Ecto neural progenitor cell (in vitro differentiated cells): ENCODE data around the gene XCL2.

Experiments used
- DNase-seq: peaks from one replicate; pipeline ENCODE4 v3.0.0-alpha.2; 2018; ENCODE audit warnings: low spot score

Gene XCL2

DNA sequence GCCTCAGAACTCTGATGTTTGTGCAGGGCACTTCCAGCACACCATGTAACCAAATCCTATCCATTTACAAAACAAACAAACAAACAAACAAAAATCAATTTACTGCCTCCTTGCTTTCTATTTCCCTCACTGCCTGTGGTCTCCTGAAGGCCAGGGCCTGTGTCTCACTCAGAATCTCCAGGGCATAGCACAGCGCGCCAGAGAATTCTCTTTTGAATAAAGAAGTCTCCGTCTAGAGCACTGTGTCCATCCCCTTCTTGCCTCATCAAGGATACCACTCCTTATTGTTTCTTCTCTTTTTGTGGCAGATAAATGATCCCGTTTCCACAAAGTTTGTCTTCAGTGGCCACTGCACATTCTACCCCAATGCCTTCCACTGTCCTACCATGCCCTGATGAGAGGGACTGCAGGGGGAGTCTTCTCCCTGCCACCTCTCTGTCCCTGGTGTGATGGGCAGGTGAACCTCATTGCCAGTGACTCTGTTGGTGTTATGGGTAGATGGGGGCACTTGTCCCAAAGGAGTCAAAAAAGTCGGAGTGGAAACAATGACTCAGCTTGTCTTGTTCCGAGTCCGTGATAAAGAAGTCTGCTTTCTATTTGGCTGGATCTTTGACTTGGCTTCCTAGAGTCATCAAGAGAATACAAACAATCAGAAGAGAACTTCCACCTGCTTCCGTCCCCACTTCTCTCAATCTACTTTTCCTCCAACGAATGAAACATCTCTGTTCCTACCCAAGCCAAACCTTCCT lies 30.0 kb downstream of the XCL2 start:
- no peak for DNase-seq

DNA sequence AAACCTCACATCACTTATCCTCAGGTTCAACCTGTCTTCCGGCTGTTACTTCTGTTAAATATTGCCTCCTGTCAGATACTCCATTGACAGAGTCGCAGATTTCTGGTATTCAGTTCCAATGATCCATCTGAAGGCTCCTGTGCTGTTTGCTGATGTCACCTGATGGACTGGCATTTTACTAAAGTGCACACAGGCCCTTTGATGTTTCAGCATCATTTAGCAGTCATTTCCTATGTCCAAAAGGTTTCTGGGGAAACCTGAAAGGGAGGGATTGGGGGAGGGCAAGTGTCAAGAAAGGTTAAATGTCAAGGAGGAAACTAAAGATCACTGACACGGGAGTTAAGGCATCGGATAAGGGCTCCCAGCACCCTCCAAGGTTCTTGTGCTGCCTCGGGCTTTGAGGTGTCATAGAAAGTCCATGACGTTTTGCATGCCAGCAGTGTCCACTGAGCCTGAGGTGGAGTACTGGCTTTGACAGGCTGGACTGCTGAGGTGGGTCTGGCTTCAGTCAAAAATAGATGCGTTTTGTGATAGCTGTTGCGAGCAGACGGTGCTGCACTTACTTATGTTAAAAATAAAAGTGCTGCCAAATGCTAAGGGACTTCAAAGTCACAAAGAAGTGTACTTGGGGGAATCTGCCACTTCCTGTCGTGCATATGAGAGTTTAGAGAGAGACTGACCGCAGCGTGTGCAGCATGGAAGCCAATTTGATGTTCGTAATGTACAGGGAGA lies 30.8 kb downstream of the XCL2 start:
- DNase-seq, result no peak

DNA sequence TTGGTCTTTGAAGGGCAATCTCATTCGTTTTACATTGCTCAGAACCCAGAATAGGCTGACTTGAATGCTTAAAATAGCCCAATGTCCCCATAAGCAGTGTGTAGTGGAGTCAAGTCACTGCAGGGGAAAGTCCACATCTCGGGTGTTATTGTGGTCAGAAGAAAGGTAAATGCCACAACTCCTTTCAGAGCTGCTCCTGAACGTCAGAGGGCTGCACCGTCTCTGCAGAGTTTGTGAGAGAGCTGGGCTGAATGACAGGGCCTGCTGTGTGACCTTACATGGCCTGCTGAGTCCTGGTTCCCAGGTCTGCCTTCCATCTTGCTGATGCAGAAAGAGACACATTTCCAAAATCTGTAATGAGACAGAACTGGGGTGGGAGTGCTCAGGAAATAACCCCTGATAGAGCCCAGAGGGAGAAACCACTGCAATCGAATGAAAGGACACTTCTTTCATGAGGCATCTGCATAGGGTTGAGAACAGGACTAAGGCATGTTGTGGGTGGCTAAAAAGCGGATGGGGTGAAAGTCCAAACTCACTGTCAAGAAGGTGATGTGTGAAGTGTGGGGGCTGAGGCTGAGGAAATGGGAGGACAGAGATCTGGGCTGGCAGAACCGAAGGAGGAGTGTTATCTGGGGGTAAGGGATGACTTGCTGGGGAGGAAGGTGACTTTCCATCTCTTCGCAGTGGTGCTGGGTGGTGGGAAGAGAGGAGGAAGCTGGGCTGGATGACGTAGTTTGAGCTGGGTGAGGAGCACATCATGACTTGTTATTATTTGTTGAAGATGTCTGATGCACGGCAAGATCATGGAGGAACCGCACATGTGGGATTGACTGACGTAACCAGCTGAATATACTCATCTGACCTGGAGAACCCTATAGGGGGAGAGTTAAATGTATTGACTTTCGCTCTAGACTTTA lies 33.7 kb downstream of the XCL2 start:
- DNase-seq, result no peak

GRCh38 chr1:168509210-168509609 lies 34.6 kb downstream of the XCL2 start:
- no peak for DNase-seq

DNA sequence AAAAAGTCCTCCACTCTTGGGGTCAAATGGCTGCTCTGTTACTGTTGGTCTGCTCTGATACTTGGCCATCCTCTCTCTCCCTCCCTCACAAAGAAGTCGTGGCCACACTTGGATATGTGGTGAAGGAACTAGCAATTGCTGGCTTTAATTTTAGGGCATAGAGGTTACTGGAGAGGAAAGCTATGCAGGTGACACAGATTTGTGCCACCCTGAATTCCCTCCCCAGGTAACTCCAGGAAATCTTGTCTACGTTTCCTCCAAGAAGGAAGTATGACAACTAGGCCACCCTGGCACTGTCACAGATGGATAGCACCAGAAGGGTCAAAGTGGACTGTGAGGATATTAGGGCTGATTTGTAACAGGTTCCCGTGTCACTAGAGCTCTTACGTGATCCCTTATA lies 36.0 kb downstream of the XCL2 start:
- DNase-seq, result no peak

- no peak for DNase-seq
Measured at GRCh38 chr1:168507231-168507630, 36.6 kb downstream of the XCL2 start.

- DNase-seq, result no peak
Measured at GRCh38 chr1:168506204-168506819, 37.5 kb downstream of the XCL2 start.

GRCh38 chr1:168505006-168505405 lies 38.8 kb downstream of the XCL2 start:
- DNase-seq, result no peak

- DNase-seq, result no peak
Measured at GRCh38 chr1:168504064-168504837, 39.5 kb downstream of the XCL2 start.

- no peak for DNase-seq
Measured at GRCh38 chr1:168499688-168500049, 44.1 kb downstream of the XCL2 start.

- no peak for DNase-seq
Measured at GRCh38 chr1:168498956-168499687, 44.7 kb downstream of the XCL2 start.

DNA sequence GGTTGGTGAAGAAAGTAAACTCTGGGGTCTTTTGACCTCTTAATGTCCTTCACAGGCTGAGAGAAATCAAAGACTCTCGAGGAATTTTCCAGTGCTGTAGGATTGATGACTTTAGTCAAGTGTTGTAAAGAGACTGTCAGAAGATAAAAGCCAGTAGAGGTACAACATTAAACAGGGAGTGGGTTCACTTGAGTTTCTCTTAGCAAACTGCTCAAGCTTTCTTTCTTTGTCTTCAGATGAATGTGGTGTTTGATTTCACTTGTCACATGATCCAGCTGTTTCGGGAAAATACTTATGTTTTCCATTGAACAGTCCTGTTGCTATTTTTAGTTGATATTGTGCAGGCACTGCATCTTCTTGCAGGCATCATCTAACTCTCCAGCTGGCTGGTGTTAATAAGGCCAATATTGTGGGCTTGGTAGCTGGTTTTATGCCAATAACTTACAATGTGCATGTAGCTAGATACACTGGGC lies 45.6 kb downstream of the XCL2 start:
- no peak for DNase-seq

DNA sequence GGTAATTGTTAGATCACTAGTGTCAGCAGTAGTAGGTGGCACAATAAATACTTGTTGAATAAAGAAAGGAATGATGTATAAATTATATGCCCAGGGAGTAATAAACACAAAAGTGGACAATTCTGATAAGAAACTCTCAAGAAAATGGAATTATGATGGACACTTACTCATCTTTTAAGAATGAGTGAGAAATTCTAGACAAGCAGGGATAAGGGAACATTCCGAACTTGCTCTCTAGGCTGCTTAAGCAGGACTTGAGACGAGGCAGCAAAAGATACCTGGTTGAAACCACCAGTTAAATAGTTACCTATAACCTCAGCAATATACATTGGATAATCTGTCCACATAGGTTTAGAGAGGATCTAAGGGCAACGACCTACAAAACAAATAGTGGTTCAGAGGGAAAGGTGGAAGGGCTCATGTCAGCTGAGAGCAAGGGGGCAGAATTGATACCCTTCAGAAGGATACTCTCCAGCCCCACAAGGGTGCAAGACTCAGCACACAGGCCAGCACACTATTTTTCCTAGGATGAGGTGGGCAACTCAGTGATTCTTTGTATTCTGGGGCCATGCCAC lies 46.3 kb downstream of the XCL2 start:
- no peak for DNase-seq

DNA sequence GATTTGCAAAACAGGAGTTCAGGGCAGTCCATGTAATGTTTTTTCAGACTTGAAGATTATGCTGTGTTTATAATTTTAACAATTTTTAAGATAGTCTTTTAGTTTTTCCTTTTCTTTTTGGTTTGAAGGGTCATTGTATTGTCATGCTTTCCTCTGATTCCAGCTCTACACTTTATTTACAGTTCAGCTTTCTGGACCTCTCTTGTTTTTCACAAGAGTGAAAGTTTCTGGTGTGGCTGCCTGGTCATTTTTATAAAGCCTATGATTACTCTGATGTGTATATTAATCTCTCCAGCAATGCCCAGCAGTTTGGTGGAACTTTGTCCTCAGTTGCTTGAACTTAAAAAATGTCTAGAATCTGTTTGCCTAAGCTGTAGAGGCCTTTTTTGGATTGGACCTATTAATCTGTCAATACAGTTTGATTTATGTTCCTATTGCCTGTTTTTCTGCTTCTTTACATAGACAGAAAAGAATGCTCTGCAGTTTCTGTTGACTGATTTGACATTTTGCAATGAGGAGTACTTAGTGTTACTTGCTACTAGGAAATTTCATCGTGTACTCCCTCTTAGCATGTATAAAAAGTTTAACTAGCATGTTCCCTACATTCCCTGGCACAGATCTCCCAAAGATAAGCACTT lies 52.2 kb downstream of the XCL2 start:
- no peak for DNase-seq
